Measurements from ENCODE around the gene LRP1B.

The LRP1B gene

DNA sequence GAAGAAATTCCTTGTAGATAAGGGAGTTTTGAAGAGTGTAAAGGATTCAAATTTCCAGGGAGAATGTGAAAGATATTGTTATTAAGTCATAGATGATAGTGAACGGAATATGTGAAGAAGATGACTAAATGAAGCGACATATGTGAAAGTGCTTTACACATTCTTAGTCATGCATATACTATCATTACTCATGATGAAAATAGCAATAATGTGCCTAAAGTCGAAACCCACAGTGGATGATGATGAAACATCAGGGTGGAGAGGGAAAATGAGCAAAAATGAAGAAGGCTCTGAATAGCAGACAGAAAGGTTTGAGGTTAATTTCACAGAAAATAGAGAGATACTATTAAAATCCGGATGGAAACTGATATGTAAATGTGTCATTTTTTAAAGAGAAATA, 1237.1 kb downstream of the LRP1B start:
- no peak for TF ChIP-seq YY1 (IDR thresholded peaks at IDR 0.05; ENCODE audit: low read depth)
- no peak for TF ChIP-seq NFIC (IDR thresholded peaks at IDR 0.05)
- TF ChIP-seq EGR1 (IDR thresholded peaks at IDR 0.05), result no peak
- TF ChIP-seq ZBTB7A (IDR thresholded peaks at IDR 0.05; ENCODE audit: low read depth), result no peak
- TF ChIP-seq, protein P1, sequence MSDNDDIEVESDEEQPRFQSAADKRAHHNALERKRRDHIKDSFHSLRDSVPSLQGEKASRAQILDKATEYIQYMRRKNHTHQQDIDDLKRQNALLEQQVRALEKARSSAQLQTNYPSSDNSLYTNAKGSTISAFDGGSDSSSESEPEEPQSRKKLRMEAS (IDR thresholded peaks at IDR 0.05), result no peak
- no peak for TF ChIP-seq TEAD4 (IDR thresholded peaks at IDR 0.05)
- no peak for TF ChIP-seq FOXM1 (IDR thresholded peaks at IDR 0.05; ENCODE audit: borderline replicate concordance, low read depth)
- no peak for TF ChIP-seq CEBPB (IDR thresholded peaks at IDR 0.05)
- TF ChIP-seq CREB1 (IDR thresholded peaks at IDR 0.05; ENCODE audit: low read depth), result no peak
- no peak for TF ChIP-seq RAD21 (IDR thresholded peaks at IDR 0.05; ENCODE audit: low read depth)
- no peak for TF ChIP-seq TCF12 (IDR thresholded peaks at IDR 0.05; ENCODE audit: low read depth)
- TF ChIP-seq TAF1 (IDR thresholded peaks at IDR 0.05; ENCODE audit: low read depth), result no peak
- TF ChIP-seq, protein P2, sequence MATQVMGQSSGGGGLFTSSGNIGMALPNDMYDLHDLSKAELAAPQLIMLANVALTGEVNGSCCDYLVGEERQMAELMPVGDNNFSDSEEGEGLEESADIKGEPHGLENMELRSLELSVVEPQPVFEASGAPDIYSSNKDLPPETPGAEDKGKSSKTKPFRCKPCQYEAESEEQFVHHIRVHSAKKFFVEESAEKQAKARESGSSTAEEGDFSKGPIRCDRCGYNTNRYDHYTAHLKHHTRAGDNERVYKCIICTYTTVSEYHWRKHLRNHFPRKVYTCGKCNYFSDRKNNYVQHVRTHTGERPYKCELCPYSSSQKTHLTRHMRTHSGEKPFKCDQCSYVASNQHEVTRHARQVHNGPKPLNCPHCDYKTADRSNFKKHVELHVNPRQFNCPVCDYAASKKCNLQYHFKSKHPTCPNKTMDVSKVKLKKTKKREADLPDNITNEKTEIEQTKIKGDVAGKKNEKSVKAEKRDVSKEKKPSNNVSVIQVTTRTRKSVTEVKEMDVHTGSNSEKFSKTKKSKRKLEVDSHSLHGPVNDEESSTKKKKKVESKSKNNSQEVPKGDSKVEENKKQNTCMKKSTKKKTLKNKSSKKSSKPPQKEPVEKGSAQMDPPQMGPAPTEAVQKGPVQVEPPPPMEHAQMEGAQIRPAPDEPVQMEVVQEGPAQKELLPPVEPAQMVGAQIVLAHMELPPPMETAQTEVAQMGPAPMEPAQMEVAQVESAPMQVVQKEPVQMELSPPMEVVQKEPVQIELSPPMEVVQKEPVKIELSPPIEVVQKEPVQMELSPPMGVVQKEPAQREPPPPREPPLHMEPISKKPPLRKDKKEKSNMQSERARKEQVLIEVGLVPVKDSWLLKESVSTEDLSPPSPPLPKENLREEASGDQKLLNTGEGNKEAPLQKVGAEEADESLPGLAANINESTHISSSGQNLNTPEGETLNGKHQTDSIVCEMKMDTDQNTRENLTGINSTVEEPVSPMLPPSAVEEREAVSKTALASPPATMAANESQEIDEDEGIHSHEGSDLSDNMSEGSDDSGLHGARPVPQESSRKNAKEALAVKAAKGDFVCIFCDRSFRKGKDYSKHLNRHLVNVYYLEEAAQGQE (IDR thresholded peaks at IDR 0.05; ENCODE audit: low read depth), result no peak
- TF ChIP-seq, protein P3, sequence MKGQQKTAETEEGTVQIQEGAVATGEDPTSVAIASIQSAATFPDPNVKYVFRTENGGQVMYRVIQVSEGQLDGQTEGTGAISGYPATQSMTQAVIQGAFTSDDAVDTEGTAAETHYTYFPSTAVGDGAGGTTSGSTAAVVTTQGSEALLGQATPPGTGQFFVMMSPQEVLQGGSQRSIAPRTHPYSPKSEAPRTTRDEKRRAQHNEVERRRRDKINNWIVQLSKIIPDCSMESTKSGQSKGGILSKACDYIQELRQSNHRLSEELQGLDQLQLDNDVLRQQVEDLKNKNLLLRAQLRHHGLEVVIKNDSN (IDR thresholded peaks at IDR 0.05), result no peak
- no peak for TF ChIP-seq EP300 (IDR thresholded peaks at IDR 0.05; ENCODE audit: borderline replicate concordance)

GRCh38 chr2:140892911-140893637, 1237.7 kb downstream of the LRP1B start:
- TF ChIP-seq TEAD4 (IDR thresholded peaks at IDR 0.05), result no peak
- TF ChIP-seq, protein P3 (IDR thresholded peaks at IDR 0.05), result no peak
- no peak for TF ChIP-seq TAF1 (IDR thresholded peaks at IDR 0.05; ENCODE audit: low read depth)
- no peak for TF ChIP-seq TCF12 (IDR thresholded peaks at IDR 0.05; ENCODE audit: low read depth)
- no peak for TF ChIP-seq EP300 (IDR thresholded peaks at IDR 0.05; ENCODE audit: borderline replicate concordance)
- TF ChIP-seq CREB1 (IDR thresholded peaks at IDR 0.05; ENCODE audit: low read depth), result no peak
- no peak for TF ChIP-seq EGR1 (IDR thresholded peaks at IDR 0.05)
- TF ChIP-seq, protein P2 (IDR thresholded peaks at IDR 0.05; ENCODE audit: low read depth), result no peak
- TF ChIP-seq NFIC (IDR thresholded peaks at IDR 0.05), result no peak
- no peak for TF ChIP-seq RAD21 (IDR thresholded peaks at IDR 0.05; ENCODE audit: low read depth)
- TF ChIP-seq FOXM1 (IDR thresholded peaks at IDR 0.05; ENCODE audit: borderline replicate concordance, low read depth), result no peak
- TF ChIP-seq, protein P1 (IDR thresholded peaks at IDR 0.05), result no peak
- no peak for TF ChIP-seq YY1 (IDR thresholded peaks at IDR 0.05; ENCODE audit: low read depth)
- TF ChIP-seq CEBPB (IDR thresholded peaks at IDR 0.05), result no peak
- no peak for TF ChIP-seq ZBTB7A (IDR thresholded peaks at IDR 0.05; ENCODE audit: low read depth)

DNA sequence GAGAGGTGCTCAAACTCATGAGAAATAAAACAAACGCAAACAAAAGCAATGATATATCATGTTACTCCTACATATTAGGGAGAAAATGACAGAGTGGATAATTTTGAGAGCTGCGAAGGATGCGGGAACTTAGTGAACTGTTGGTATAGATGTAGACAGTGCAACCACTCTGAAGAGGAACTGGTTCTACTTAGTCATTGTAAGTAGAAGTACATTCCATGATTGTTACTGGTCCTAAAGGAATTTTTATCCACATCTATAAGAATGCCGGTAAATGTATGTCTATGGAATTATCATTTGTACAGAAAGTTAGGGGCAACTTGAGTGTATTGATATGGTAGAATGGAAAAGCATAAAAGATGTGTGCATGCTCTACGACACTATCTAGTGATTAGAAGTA, 1238.4 kb downstream of the LRP1B start:
- no peak for TF ChIP-seq EP300 (IDR thresholded peaks at IDR 0.05; ENCODE audit: borderline replicate concordance)
- TF ChIP-seq, protein P1 (IDR thresholded peaks at IDR 0.05), result no peak
- TF ChIP-seq CEBPB (IDR thresholded peaks at IDR 0.05), result no peak
- TF ChIP-seq, protein P2 (IDR thresholded peaks at IDR 0.05; ENCODE audit: low read depth), result no peak
- TF ChIP-seq TEAD4 (IDR thresholded peaks at IDR 0.05), result no peak
- no peak for TF ChIP-seq FOXM1 (IDR thresholded peaks at IDR 0.05; ENCODE audit: borderline replicate concordance, low read depth)
- TF ChIP-seq TCF12 (IDR thresholded peaks at IDR 0.05; ENCODE audit: low read depth), result no peak
- TF ChIP-seq ZBTB7A (IDR thresholded peaks at IDR 0.05; ENCODE audit: low read depth), result no peak
- TF ChIP-seq TAF1 (IDR thresholded peaks at IDR 0.05; ENCODE audit: low read depth), result no peak
- no peak for TF ChIP-seq RAD21 (IDR thresholded peaks at IDR 0.05; ENCODE audit: low read depth)

Data from Ishikawa (cell line).